GM19372 (cell line): ENCODE measurements around the gene ZSCAN23.
A peak's percentile ranks its signal among the peaks of the same experiment; 100 is the strongest.
"Not testable (repeated sequence)": the region's sequence is repeated elsewhere in the genome, so short reads cannot be mapped to it uniquely, and the experiment has no call there.

Experiments used
- ATAC-seq: cut with Tn5 transposase; IDR thresholded peaks from one replicate; pipeline ENCODE4 v1.9.1; 2021; ENCODE audit warnings: mild to moderate bottlenecking, low read depth, moderate library complexity; ENCODE audit not compliant: unreplicated experiment

The ZSCAN23 gene

DNA sequence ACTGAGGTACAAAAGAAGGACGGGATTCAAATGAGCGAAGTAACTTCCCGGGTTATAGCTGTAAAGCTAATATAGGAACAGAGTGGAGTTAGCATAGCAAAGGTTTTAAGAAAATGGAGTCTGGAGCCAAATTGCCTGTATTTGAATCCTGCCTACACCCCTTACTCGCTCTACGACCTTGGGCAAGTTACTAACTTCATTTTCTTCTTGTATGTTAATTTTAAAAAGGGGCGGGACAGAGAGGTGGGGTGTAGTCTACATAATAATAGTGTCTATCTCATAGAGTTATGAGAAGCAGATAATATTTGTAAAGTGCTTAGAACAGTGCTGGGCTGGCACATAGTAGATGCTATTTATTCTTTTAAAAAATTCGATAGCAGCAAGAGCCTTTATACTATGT is 705 bp downstream of the ZSCAN23 start:
- ATAC-seq: no peak

DNA sequence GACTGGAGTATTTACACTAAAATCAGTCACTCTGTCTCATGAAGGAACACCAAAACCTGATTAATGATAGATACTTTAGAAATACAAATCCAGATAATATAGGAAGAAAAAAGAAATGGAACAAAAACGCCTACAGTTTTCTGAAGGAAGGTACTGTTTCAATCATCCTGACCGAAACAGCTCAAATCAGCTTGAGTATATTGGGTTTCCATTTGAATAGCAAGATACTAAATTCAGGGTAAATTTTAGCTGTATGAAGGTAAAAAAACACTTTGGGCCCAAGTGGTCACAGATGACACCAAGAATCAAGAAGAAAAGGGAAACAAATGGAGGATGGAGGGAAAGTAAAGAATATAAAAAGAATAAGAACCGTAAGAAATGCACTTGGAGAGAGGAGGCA is 6.9 kb downstream of the ZSCAN23 start:
- no peak for ATAC-seq

DNA sequence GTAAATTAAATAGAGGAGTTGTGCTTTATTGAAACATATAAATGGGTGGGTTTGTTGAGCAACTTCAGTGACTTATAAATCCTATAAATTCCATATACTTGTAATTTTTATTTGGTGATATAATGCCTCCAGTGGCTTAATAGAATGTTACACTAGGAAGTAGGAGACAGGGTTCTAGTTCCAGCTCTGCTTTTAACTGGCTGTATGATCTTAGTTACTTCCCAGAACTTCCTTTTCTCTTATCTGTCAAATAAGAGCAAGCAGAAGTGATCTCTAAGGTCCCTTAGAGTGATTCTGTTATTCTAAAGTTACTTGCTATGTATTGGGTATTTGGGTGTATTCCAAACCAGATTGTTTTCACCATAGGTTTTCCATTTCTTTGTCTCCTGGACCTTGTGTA is 10.2 kb downstream of the ZSCAN23 start:
- ATAC-seq: no peak

- ATAC-seq: no peak
These were observed 13.5 kb downstream of the ZSCAN23 start for GRCh38 chr6:28429781-28430180.

- ATAC-seq: no peak
These were observed 17.2 kb downstream of the ZSCAN23 start for GRCh38 chr6:28425944-28426541.

GRCh38 chr6:28424163-28424562 is 19.1 kb downstream of the ZSCAN23 start:
- ATAC-seq: no peak

GRCh38 chr6:28423546-28423945 is 19.7 kb downstream of the ZSCAN23 start:
- ATAC-seq: no peak

DNA sequence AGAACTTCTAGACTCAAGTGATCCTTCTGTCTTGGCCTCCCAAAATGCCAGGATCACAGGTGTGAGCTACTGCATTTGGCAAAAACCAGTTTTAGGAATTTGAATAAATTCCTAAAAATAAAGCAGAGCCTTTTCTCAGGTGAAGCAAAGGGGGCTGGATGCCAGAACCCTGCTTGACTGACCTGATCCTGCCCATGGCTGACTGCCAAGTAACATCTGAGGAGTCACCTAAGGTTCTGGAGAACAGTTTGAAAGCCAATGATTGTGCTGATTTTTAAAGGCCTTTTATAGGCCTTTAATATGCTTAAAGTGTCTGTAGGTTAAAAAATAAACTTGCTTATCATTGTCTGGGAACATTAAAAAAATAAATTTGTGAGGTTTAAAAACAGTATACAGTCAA is 29.6 kb downstream of the ZSCAN23 start:
- ATAC-seq: no peak

DNA sequence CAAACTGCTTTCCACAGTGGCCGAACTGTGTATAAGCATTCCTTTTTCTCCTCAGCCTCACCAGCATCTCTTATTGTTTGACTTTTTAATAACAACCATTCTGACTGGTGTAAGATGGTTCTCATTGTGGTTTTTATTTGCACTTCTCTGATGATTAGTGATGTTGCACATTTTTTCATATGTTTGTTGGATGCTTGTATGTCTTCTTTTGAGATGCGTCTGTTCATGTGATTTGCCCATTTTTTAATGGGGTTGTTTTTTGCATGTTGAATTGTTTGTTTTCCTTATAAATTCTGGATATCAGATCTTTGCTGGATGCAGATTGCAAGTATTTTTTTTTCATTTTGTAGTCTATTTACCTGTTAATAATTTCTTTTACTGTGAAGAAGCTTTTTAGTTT is 32.5 kb downstream of the ZSCAN23 start:
- no peak for ATAC-seq

DNA sequence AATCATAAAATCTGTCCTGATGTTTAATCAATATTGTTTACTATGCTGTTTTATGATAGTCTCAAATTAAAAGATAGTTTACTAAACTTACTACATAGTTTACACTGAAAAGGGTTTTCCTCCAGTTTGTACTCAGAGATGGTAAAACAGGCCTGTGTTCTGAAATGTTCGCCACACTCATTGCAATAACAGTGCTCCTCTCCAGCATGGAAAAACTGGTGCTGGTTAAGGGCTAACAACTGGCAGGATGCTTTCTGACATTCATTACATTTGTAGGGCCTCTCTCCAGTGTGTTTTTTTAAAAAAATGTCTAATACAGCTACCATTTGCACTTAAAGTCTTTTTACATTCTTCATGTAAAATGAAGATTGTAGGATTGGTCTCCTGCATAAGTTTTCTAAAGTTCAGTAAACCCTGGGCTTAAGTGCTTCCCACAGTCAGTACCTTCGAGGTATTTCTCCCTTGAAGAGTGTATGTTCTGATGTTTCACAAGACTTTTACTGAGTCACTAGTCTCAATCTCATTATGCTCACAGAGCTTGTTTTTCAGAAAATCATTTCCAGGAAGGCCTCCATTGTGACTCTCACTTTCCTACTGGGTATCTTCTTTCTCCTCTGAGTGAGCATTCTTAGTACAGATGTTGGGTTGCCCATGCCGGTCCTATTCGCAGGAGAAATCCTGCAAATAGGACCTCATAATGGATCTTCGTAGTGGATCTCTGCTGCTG is 35.1 kb downstream of the ZSCAN23 start:
- ATAC-seq: no peak

- no peak for ATAC-seq
These were observed 35.9 kb downstream of the ZSCAN23 start for GRCh38 chr6:28407401-28407800.

GRCh38 chr6:28403923-28404322 is 39.4 kb downstream of the ZSCAN23 start:
- ATAC-seq: not testable (repeated sequence)

DNA sequence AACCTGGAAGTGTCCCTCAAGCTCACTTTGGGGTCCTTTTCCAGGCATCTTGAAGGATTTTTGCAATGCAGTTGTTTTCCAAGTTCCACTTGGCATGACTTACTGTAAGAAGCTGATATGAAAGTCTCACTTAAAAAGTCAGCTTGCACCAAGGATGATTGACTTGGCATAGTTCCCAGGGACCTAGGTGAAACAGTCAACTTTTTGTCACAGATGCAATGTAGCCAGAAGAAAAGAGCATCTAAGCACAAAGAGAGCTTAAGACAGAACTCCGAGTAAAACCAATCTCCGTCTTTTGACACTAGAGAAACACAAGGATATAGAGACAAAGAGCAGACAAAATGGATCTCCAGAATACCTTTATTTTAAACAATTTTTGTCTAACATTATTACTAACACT is 41.1 kb downstream of the ZSCAN23 start:
- ATAC-seq: no peak

DNA sequence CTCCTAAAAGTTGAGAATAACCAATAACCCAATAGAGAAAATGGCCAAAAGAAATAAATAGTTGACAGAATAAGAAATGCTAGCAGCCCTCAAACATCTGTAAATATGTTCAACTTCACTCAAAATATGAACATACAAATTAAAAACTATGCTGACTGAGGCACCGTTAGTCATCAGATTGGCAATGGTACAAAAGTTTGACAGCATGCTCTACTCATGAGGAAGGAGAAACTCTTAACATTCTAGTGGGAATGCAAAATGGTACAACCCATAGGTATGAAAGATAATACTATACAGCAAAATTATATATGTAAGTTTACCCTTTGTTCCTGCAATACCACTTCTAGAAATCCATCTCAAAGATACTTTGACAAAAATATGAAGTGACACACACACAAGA is 42.1 kb downstream of the ZSCAN23 start:
- ATAC-seq: no peak

DNA sequence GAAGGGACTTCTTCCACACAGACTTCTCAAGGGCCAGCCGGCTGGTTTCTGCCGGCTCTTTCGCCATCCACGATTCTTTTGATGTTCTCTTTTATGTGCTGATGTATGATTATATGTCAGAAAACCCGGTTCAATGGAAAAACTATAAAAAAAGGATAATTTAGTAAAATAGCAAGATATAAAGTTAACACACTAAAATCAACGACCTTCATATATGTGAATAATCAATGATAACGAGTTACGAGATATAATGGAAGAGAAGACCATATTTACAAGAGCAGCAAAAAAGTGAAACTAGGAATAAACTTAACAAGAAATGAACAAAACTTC is 43.2 kb downstream of the ZSCAN23 start:
- no peak for ATAC-seq

- ATAC-seq: peak; percentile 79
These were observed 43.8 kb downstream of the ZSCAN23 start, which contains the start of gene ZSCAN12 for GRCh38 chr6:28399350-28400121. TSS of gene ZSCAN12 (minus strand) at chr6:28399747. CDS start at chr6:28398405, 1,342 bp downstream.

- ATAC-seq: no peak
These were observed 47.4 kb downstream of the ZSCAN23 start for GRCh38 chr6:28395918-28396317.

GRCh38 chr6:28393912-28394662 is 49.2 kb downstream of the ZSCAN23 start:
- ATAC-seq: no peak

DNA sequence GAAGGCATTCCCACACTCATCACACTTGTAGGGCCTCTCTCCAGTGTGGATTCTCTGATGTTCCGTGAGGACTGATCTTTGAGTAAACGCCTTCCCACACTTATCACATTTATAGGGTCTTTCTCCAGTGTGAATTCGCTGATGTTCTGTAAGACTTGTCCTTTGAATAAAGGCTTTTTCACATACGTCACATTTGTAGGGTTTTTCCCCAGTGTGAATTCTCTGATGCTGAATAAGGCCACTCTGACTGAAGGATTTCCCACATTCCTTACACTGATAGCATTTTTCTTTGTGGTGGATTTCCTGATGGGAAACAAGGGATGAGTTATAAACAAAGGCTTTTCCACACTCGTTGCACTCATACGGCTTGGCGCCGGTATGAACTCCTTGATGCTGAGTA is 52.6 kb downstream of the ZSCAN23 start:
- ATAC-seq: no peak

DNA sequence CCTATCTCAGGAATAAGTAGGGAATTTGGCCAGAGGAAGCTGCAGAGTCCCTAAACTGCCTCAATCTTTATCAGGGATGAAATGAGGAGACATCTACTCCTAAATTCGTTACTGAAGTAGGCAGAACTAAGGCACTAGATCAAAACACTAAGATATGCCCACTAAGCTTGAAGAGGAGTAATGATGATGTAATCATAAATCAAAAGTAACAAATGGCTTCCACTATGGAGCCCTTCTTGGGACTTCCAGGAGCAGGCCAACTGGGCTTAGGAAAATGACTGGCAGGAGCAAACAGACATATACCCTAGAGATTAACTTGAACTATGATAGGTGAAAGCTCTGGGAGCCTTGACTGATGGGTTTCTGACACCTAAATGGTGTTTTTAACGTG is 59.2 kb downstream of the ZSCAN23 start:
- no peak for ATAC-seq
